GM19193 (cell line): ENCODE data around the gene DLL1.

Experiments
- POLR2A ChIP-seq: IDR thresholded peaks from 4 replicates; pipeline ENCODE4 v1.6.1; 2011; ENCODE audit not compliant: insufficient read depth, insufficient read length; ENCODE audit errors: extremely low read depth

Gene DLL1

GRCh38 chr6:170297576-170298330 lies 6.9 kb upstream of the DLL1 start:
- no peak for TF ChIP-seq POLR2A

GRCh38 chr6:170296746-170297575 lies 6.1 kb upstream of the DLL1 start:
- no peak for TF ChIP-seq POLR2A

- TF ChIP-seq POLR2A: no peak
Observed at GRCh38 chr6:170296423-170296745, 5.5 kb upstream of the DLL1 start.

GRCh38 chr6:170295510-170296422 lies 4.9 kb upstream of the DLL1 start:
- no peak for TF ChIP-seq POLR2A

GRCh38 chr6:170294813-170295509 lies 4.1 kb upstream of the DLL1 start:
- no peak for TF ChIP-seq POLR2A

GRCh38 chr6:170294298-170294730 lies 3.4 kb upstream of the DLL1 start:
- no peak for TF ChIP-seq POLR2A

- TF ChIP-seq POLR2A: no peak
Observed at GRCh38 chr6:170293341-170294231, 2.7 kb upstream of the DLL1 start.

- TF ChIP-seq POLR2A: no peak
Observed at GRCh38 chr6:170292407-170293158, 1.7 kb upstream of the DLL1 start.

- no peak for TF ChIP-seq POLR2A
Observed at GRCh38 chr6:170292111-170292406, 1.2 kb upstream of the DLL1 start.

GRCh38 chr6:170291271-170292110 lies 613 bp upstream of the DLL1 start:
- no peak for TF ChIP-seq POLR2A

GRCh38 chr6:170289951-170290295 lies 955 bp downstream of the DLL1 start:
- no peak for TF ChIP-seq POLR2A

GRCh38 chr6:170289180-170289931 lies 1.5 kb downstream of the DLL1 start:
- no peak for TF ChIP-seq POLR2A
